GM12878 (cell line): Measurements from ENCODE around the gene CTNNA3.

Source experiments
- CEBPB ChIP-seq, 2 experiments: fragments of 150-350 bp in 1 of 2; IDR thresholded peaks; 2 replicates each; pipeline ENCODE4 v1.6.1; 2012 to 2014; ENCODE audit warnings: low read depth in 2 of 2, low read length in 2 of 2, borderline replicate concordance in 1 of 2, inconsistent platforms in 1 of 2
- CHD2 ChIP-seq: IDR thresholded peaks from 2 replicates; pipeline ENCODE4 v1.6.1; 2011; ENCODE audit warnings: low read depth, low read length, improper control_type of control experiment, borderline replicate concordance
- CTCF ChIP-seq, 3 experiments: IDR thresholded peaks in 2 of 3; conservative IDR thresholded peaks in 1 of 3; 2 replicates each; pipeline ENCODE4 v1.5.1; 2011; ENCODE audit warnings: low read depth in 3 of 3, low read length in 3 of 3, mild to moderate bottlenecking in 3 of 3, control low read depth in 2 of 3, moderate library complexity in 2 of 3, inconsistent platforms in 1 of 3, mixed read lengths in 1 of 3; ENCODE audit not compliant: control insufficient read depth in 2 of 3, insufficient read depth in 1 of 3; ENCODE audit errors: extremely low read depth in 1 of 3
- E2F4 ChIP-seq: IDR thresholded peaks from 2 replicates; pipeline ENCODE4 v1.6.1; 2012; ENCODE audit warnings: low read depth, low read length, improper control_type of control experiment
- EGR1 ChIP-seq, 2 experiments: IDR thresholded peaks; 1 replicate in 1 of 2; 2 replicates in 1 of 2; pipeline ENCODE4 v1.6.1; 2011 to 2012; ENCODE audit warnings: low read depth in 2 of 2, low read length in 2 of 2, borderline replicate concordance in 1 of 2, mild to moderate bottlenecking in 1 of 2, moderate library complexity in 1 of 2
- KDM1A ChIP-seq: fragments of 200-600 bp; sonication (generic); IDR thresholded peaks from 2 replicates; pipeline ENCODE4 v1.6.1; 2016; ENCODE audit warnings: borderline replicate concordance
- MAX ChIP-seq: IDR thresholded peaks from 2 replicates; pipeline ENCODE4 v1.6.1; 2012; ENCODE audit warnings: low read depth, low read length, improper control_type of control experiment
- NFYB ChIP-seq: IDR thresholded peaks from 2 replicates; pipeline ENCODE4 v1.6.1; 2011; ENCODE audit warnings: low read depth, mild to moderate bottlenecking, low read length, improper control_type of control experiment, moderate library complexity; ENCODE audit not compliant: insufficient read depth
- NR2C1 ChIP-seq: fragments of 450-650 bp; IDR thresholded peaks from 2 replicates; pipeline ENCODE4 v1.6.1; 2017; ENCODE audit warnings: antibody characterized with exemption, mild to moderate bottlenecking, moderate library complexity
- POLR2A ChIP-seq: IDR thresholded peaks from 2 replicates; pipeline ENCODE4 v1.6.1; 2011; ENCODE audit warnings: low read depth, mild to moderate bottlenecking, low read length
- POLR2AphosphoS5 ChIP-seq: IDR thresholded peaks from 2 replicates; pipeline ENCODE4 v1.6.1; 2011; ENCODE audit warnings: mild to moderate bottlenecking, low read length, inconsistent platforms
- RBBP5 ChIP-seq: fragments of 200-600 bp; sonication (generic); conservative IDR thresholded peaks from 2 replicates; pipeline ENCODE4 v1.6.1; 2016
- YBX1 ChIP-seq: fragments of 450-650 bp; IDR thresholded peaks from 2 replicates; pipeline ENCODE4 v1.6.1; 2016; ENCODE audit warnings: antibody characterized with exemption
- ZNF217 ChIP-seq: fragments of 450-650 bp; IDR thresholded peaks from 2 replicates; pipeline ENCODE4 v1.6.1; 2017; ENCODE audit warnings: antibody characterized with exemption, mild to moderate bottlenecking

- TF ChIP-seq ZNF217 (no peak), MAX (no peak), E2F4 (no peak), CTCF (IDR thresholded peaks at IDR 0.05 in 2 of 3, conservative IDR thresholded peaks at IDR 0.05 in 1 of 3; ENCODE audit: control insufficient read depth in 2 of 3, extremely low read depth in 1 of 3, insufficient read depth in 1 of 3, low read depth in 3 of 3, low read length in 3 of 3) (no peak), RBBP5 (no peak), POLR2A (no peak), EGR1 (IDR thresholded peaks at IDR 0.05; ENCODE audit: borderline replicate concordance in 1 of 2, low read depth in 2 of 2, low read length in 2 of 2) (no peak), YBX1 (no peak), CHD2 (no peak), CEBPB (IDR thresholded peaks at IDR 0.05; ENCODE audit: borderline replicate concordance in 1 of 2, low read depth in 2 of 2, low read length in 2 of 2) (no peak), POLR2AphosphoS5 (no peak), KDM1A (no peak), NFYB (no peak), NR2C1 (no peak)
Observed at GRCh38 chr10:66886848-66887247, 809.1 kb downstream of the CTNNA3 start.
